Trophoblast cell (in vitro differentiated cells and primary cell): Measurements from ENCODE around the gene A4GALT.
"Not testable (repeated sequence)": the region's sequence is repeated elsewhere in the genome, so short reads cannot be mapped to it uniquely, and the experiment has no call there.

Source experiments
- DNase-seq, 2 donors: peaks; one replicate each; pipeline ENCODE4 v3.0.0-alpha.2; 2016
- H2AFZ ChIP-seq: 2 replicates; pipeline ENCODE4 v1.6.1; 2013; ENCODE audit warnings: low read length, moderate library complexity, mild to moderate bottlenecking; ENCODE audit not compliant: insufficient read depth, poor library complexity
- H2AK5ac ChIP-seq: 2 replicates; pipeline ENCODE4 v1.6.1; 2013; ENCODE audit warnings: mild to moderate bottlenecking, low read length
- H2BK120ac ChIP-seq: 2 replicates; pipeline ENCODE4 v1.6.1; 2013; ENCODE audit warnings: low read length, mild to moderate bottlenecking, moderate library complexity; ENCODE audit not compliant: insufficient read depth, poor library complexity
- H2BK12ac ChIP-seq: 2 replicates; pipeline ENCODE4 v1.6.1; 2013; ENCODE audit warnings: mild to moderate bottlenecking, low read length, moderate library complexity
- H2BK5ac ChIP-seq: 2 replicates; pipeline ENCODE4 v1.6.1; 2013; ENCODE audit warnings: low read length, low read depth, moderate library complexity, mild to moderate bottlenecking; ENCODE audit not compliant: poor library complexity
- H3K14ac ChIP-seq: 2 replicates; pipeline ENCODE4 v1.6.1; 2013; ENCODE audit warnings: mild to moderate bottlenecking, low read length
- H3K18ac ChIP-seq: 2 replicates; pipeline ENCODE4 v1.6.1; 2013; ENCODE audit warnings: mild to moderate bottlenecking, low read length
- H3K23ac ChIP-seq: 2 replicates; pipeline ENCODE4 v1.6.1; 2013; ENCODE audit warnings: low read length
- H3K27ac ChIP-seq: 2 replicates; pipeline ENCODE4 v1.5.1; 2013; ENCODE audit warnings: low read depth, mild to moderate bottlenecking, inconsistent platforms, low read length, moderate library complexity
- H3K27me3 ChIP-seq: 2 replicates; pipeline ENCODE4 v1.6.1; 2013; ENCODE audit warnings: inconsistent platforms, mild to moderate bottlenecking, low read length, moderate library complexity; ENCODE audit not compliant: insufficient read depth
- H3K36me3 ChIP-seq, 2 experiments: 1 replicate in 1 of 2; 2 replicates in 1 of 2; pipeline ENCODE4 v1.6.1; 2013; ENCODE audit warnings: low read length in 2 of 2, mild to moderate bottlenecking in 2 of 2, moderate library complexity in 1 of 2; ENCODE audit not compliant: insufficient read depth in 2 of 2, control insufficient read depth in 1 of 2
- H3K4ac ChIP-seq: 2 replicates; pipeline ENCODE4 v1.6.1; 2013; ENCODE audit warnings: low read depth, mild to moderate bottlenecking, low read length, moderate library complexity
- H3K4me1 ChIP-seq, 2 experiments: 1 replicate in 1 of 2; 2 replicates in 1 of 2; pipeline ENCODE4 v1.6.1; 2013; ENCODE audit warnings: low read length in 2 of 2, mild to moderate bottlenecking in 2 of 2, moderate library complexity in 1 of 2; ENCODE audit not compliant: insufficient read depth in 2 of 2, control insufficient read depth in 1 of 2
- H3K4me2 ChIP-seq: 2 replicates; pipeline ENCODE4 v1.6.1; 2013; ENCODE audit warnings: inconsistent platforms, mild to moderate bottlenecking, low read length, moderate library complexity
- H3K4me3 ChIP-seq: 2 replicates; pipeline ENCODE4 v1.5.1; 2013; ENCODE audit warnings: mild to moderate bottlenecking, low read depth, low read length, inconsistent platforms
- H3K79me1 ChIP-seq: one replicate; pipeline ENCODE4 v1.6.1; 2013; ENCODE audit warnings: low read length
- H3K79me2 ChIP-seq: 2 replicates; pipeline ENCODE4 v1.6.1; 2013; ENCODE audit warnings: low read length, mild to moderate bottlenecking; ENCODE audit not compliant: control insufficient read depth, insufficient read depth, poor library complexity
- H3K9ac ChIP-seq: 2 replicates; pipeline ENCODE4 v1.6.1; 2013; ENCODE audit warnings: mild to moderate bottlenecking, low read length
- H3K9me3 ChIP-seq: 2 replicates; pipeline ENCODE4 v1.6.1; 2013; ENCODE audit warnings: low read depth, mild to moderate bottlenecking, control low read depth, inconsistent platforms, low read length; ENCODE audit not compliant: insufficient read depth
- H4K12ac ChIP-seq: 2 replicates; pipeline ENCODE4 v1.6.1; 2013; ENCODE audit warnings: low read depth, mild to moderate bottlenecking, low read length, moderate library complexity
- H4K8ac ChIP-seq: 2 replicates; pipeline ENCODE4 v1.6.1; 2013; ENCODE audit warnings: low read depth, mild to moderate bottlenecking, low read length, moderate library complexity
- H4K91ac ChIP-seq: one replicate; pipeline ENCODE4 v1.6.1; 2013; ENCODE audit warnings: low read depth, mild to moderate bottlenecking, low read length, moderate library complexity
- WGBS: extraction: QIAGEN DNeasy Blood & Tissue Kit; methylation state at CpG from one replicate; pipeline ENCODE4 v1.1.7; 2013; ENCODE audit warnings: missing lambda C conversion rate; ENCODE audit not compliant: insufficient read length, insufficient coverage; ENCODE audit errors: extremely low coverage; 5-methylcytosine and 5-hydroxymethylcytosine counted together

The A4GALT gene

GRCh38 chr22:42760806-42761565, 40.3 kb upstream of the A4GALT start:
- peak overlapping the region; percentile 43 for H3K9ac ChIP-seq
- no peak overlapping the region for H4K91ac ChIP-seq
- no peak overlapping the region for H3K14ac ChIP-seq
- no peak overlapping the region for H2BK5ac ChIP-seq
- no peaks in the 10 kb centered on the region for H3K4me1 ChIP-seq
- no CpG with 5 or more reads among the region's 18 CpGs for WGBS
- H2AFZ ChIP-seq = no peak overlapping the region
- DNase-seq = no peak
- H3K27me3 ChIP-seq = no peaks in the 10 kb centered on the region
- H4K12ac ChIP-seq = no peak overlapping the region
- no peak overlapping the region for H2BK12ac ChIP-seq
- H2BK120ac ChIP-seq = no peak overlapping the region
- H3K18ac ChIP-seq = no peak overlapping the region
- H3K9me3 ChIP-seq = no peaks in the 10 kb centered on the region
- H3K79me1 ChIP-seq = no peaks in the 10 kb centered on the region
- no peak overlapping the region for H3K4me3 ChIP-seq
- no peak overlapping the region for H4K8ac ChIP-seq
- no peak overlapping the region for H3K23ac ChIP-seq
- H3K36me3 ChIP-seq = no peaks in the 10 kb centered on the region
- H2AK5ac ChIP-seq = no peak overlapping the region
- no peaks in the 10 kb centered on the region for H3K79me2 ChIP-seq
- no peak overlapping the region for H3K27ac ChIP-seq
- no peak overlapping the region for H3K4me2 ChIP-seq
- H3K4ac ChIP-seq = no peak overlapping the region

GRCh38 chr22:42758931-42759629, 38.4 kb upstream of the A4GALT start:
- no peak overlapping the region for H3K14ac ChIP-seq
- WGBS = no CpG with 5 or more reads among the region's 23 CpGs
- H3K36me3 ChIP-seq = no peaks in the 10 kb centered on the region
- no peaks in the 10 kb centered on the region for H3K79me2 ChIP-seq
- H2BK120ac ChIP-seq = no peak overlapping the region
- H3K4me1 ChIP-seq = no peaks in the 10 kb centered on the region
- no peak overlapping the region for H4K12ac ChIP-seq
- H3K9ac ChIP-seq = no peak overlapping the region
- no peak overlapping the region for H2BK12ac ChIP-seq
- no peak overlapping the region for H3K23ac ChIP-seq
- no peak overlapping the region for H3K18ac ChIP-seq
- no peak overlapping the region for H3K4me3 ChIP-seq
- H3K4ac ChIP-seq = no peak overlapping the region
- no peak overlapping the region for H2AFZ ChIP-seq
- no peak overlapping the region for H2BK5ac ChIP-seq
- H4K91ac ChIP-seq = no peak overlapping the region
- no peaks in the 10 kb centered on the region for H3K27me3 ChIP-seq
- no peak overlapping the region for H2AK5ac ChIP-seq
- H3K79me1 ChIP-seq = no peaks in the 10 kb centered on the region
- DNase-seq = no peak
- no peak overlapping the region for H3K27ac ChIP-seq
- H3K9me3 ChIP-seq = no peaks in the 10 kb centered on the region
- no peak overlapping the region for H3K4me2 ChIP-seq
- H4K8ac ChIP-seq = no peak overlapping the region

- H3K18ac ChIP-seq, H4K12ac ChIP-seq, H2AK5ac ChIP-seq, H3K27ac ChIP-seq, H3K27me3 ChIP-seq, H3K14ac ChIP-seq, H2AFZ ChIP-seq, H3K4me3 ChIP-seq, H2BK12ac ChIP-seq, H3K79me2 ChIP-seq, H3K9ac ChIP-seq, H3K4me1 ChIP-seq, H3K79me1 ChIP-seq, H3K9me3 ChIP-seq, H4K91ac ChIP-seq, H3K4ac ChIP-seq, H3K23ac ChIP-seq, H2BK120ac ChIP-seq, H3K36me3 ChIP-seq, H2BK5ac ChIP-seq, H4K8ac ChIP-seq, H3K4me2 ChIP-seq: not testable (repeated sequence)
- DNase-seq = peak; percentile 14 to 57
- no CpG with 5 or more reads among the region's 5 CpGs for WGBS
These were observed 34.9 kb upstream of the A4GALT start for GRCh38 chr22:42755553-42755952.

GRCh38 chr22:42755121-42755520, 34.5 kb upstream of the A4GALT start:
- not testable (repeated sequence) for H3K4me3 ChIP-seq, H2BK12ac ChIP-seq, H3K79me2 ChIP-seq, H3K18ac ChIP-seq, H4K91ac ChIP-seq, H3K4ac ChIP-seq, DNase-seq, H3K27me3 ChIP-seq, H3K4me2 ChIP-seq, H4K12ac ChIP-seq, H2AFZ ChIP-seq, H3K79me1 ChIP-seq, H2AK5ac ChIP-seq, H3K9ac ChIP-seq, H3K4me1 ChIP-seq, H2BK120ac ChIP-seq, H2BK5ac ChIP-seq, H3K23ac ChIP-seq, H3K36me3 ChIP-seq, H3K27ac ChIP-seq, H3K9me3 ChIP-seq, H3K14ac ChIP-seq, H4K8ac ChIP-seq
- no CpG with 5 or more reads among the region's 16 CpGs for WGBS
